Measurements from ENCODE around the gene SLC22A3. TPM values are rescaled to one million over a fixed set of nuclear protein-coding genes. Genes with fewer than 3 reads are reported as not detected.
"Not testable (repeated sequence)": the region's sequence is repeated elsewhere in the genome, so short reads cannot be mapped to it uniquely, and the experiment has no call there.

SLC22A3 gene
- total RNA-seq, 3 donors from 2014 or later: 1.4 to 7.3 (median 1.6) TPM

- Histone ChIP-seq H3K4me3 (no peak overlapping the region), H3K36me3 (ENCODE audit: low read depth) (no peaks in the 10 kb centered on the region), H3K9me3 (peaks cover 3% of the 10 kb centered on the region), H3K4me1 (ENCODE audit: low read depth) (no peaks in the 10 kb centered on the region)
- TF ChIP-seq, protein P1, sequence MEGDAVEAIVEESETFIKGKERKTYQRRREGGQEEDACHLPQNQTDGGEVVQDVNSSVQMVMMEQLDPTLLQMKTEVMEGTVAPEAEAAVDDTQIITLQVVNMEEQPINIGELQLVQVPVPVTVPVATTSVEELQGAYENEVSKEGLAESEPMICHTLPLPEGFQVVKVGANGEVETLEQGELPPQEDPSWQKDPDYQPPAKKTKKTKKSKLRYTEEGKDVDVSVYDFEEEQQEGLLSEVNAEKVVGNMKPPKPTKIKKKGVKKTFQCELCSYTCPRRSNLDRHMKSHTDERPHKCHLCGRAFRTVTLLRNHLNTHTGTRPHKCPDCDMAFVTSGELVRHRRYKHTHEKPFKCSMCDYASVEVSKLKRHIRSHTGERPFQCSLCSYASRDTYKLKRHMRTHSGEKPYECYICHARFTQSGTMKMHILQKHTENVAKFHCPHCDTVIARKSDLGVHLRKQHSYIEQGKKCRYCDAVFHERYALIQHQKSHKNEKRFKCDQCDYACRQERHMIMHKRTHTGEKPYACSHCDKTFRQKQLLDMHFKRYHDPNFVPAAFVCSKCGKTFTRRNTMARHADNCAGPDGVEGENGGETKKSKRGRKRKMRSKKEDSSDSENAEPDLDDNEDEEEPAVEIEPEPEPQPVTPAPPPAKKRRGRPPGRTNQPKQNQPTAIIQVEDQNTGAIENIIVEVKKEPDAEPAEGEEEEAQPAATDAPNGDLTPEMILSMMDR (IDR thresholded peaks at IDR 0.05): no peak
- intact Hi-C loops (cut with DNase I, micrococcal nuclease): no loop called here
- DNase-seq (no peak), ATAC-seq (no peak)
Measured at GRCh38 chr6:160382946-160383345, 34.8 kb downstream of the SLC22A3 start.

DNA sequence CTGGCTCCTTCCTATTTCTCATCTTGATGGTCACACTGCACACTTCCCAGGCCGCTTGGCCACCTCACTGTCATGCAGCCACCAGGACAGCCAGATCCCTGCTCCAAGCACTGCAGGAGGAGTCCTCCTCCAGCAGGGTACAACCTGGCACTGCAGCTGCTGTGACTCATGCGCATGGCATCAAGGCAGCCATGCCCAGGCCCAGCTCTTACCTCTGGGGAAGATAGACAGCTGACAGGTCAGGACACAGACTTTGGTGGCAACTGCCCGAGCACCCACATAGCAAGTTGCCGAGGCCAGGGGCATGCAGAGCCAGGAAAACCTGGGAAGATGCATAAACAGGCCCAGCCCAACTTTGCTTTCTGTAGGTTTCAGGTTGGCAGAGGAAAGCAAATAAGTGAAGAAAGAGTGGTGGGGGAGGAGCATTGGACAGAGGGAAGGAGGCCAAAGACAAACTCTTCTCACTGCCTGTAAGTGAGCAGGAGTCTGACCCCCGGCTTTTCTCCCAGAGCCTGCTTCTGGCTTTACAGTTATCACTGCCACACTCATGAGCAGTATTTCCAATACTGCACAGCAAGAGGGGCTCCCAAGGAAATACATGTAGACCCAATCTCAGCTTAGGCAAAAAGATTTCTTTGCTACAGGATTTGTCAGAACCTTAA, 38.8 kb downstream of the SLC22A3 start:
- Histone ChIP-seq H3K4me1 (ENCODE audit: low read depth) (peaks cover under 1% of the 10 kb centered on the region), H3K4me3 (no peak overlapping the region), H3K36me3 (ENCODE audit: low read depth) (no peaks in the 10 kb centered on the region), H3K9me3 (peaks cover 3% of the 10 kb centered on the region)
- DNase-seq (no peak), ATAC-seq (peak; percentile 84)
- intact Hi-C loops (cut with DNase I, micrococcal nuclease): no loop called here
- TF ChIP-seq, protein P1 (IDR thresholded peaks at IDR 0.05): no peak

GRCh38 chr6:160387916-160388643, 39.9 kb downstream of the SLC22A3 start:
- TF ChIP-seq, protein P1 (IDR thresholded peaks at IDR 0.05): no peak
- no peak overlapping the region for H3K4me3 ChIP-seq
- no peaks in the 10 kb centered on the region for H3K36me3 ChIP-seq (ENCODE audit: low read depth)
- ATAC-seq (no peak), DNase-seq (no peak)
- H3K4me1 ChIP-seq (ENCODE audit: low read depth): peaks cover 7% of the 10 kb centered on the region
- no peaks in the 10 kb centered on the region for H3K9me3 ChIP-seq
- intact Hi-C loops (cut with DNase I, micrococcal nuclease): no loop called here

- Histone ChIP-seq H3K4me1 (ENCODE audit: low read depth) (peaks cover 7% of the 10 kb centered on the region), H3K9me3 (no peaks in the 10 kb centered on the region), H3K4me3 (no peak overlapping the region), H3K36me3 (ENCODE audit: low read depth) (no peaks in the 10 kb centered on the region)
- DNase-seq: no peak
- TF ChIP-seq, protein P1 (IDR thresholded peaks at IDR 0.05): no peak
- intact Hi-C loops (cut with DNase I, micrococcal nuclease): no loop called here
- ATAC-seq: no peak
Measured at GRCh38 chr6:160388922-160389321, 40.7 kb downstream of the SLC22A3 start.

- Histone ChIP-seq H3K4me3 (no peak overlapping the region), H3K36me3 (ENCODE audit: low read depth) (no peaks in the 10 kb centered on the region), H3K9me3 (no peaks in the 10 kb centered on the region), H3K4me1 (ENCODE audit: low read depth) (peaks cover 7% of the 10 kb centered on the region)
- intact Hi-C loops (cut with DNase I, micrococcal nuclease): no loop called here
- peak in 1 of 3 donors; percentile 12 for DNase-seq
- TF ChIP-seq, protein P1 (IDR thresholded peaks at IDR 0.05): no peak
- ATAC-seq: peak; percentile 78
Measured at GRCh38 chr6:160391419-160392116, 43.4 kb downstream of the SLC22A3 start.

DNA sequence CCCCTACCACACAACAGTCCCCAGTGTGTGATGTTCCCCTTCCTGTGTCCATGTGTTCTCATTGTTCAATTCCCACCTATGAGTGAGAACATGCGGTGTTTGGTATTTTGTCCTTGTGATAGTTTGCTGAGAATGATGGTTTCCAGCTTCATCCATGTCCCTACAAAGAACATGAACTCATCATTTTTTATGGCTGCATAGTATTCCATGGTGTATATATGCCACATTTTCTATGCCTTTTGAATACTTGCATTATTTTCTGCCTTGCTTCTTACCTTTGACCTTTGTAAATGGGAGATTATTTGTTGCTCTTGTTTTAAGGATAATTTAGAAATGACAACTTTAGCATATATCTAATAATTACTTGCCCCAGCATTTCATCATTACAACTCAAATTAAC, 45.3 kb downstream of the SLC22A3 start:
- DNase-seq; H3K9me3 ChIP-seq; ATAC-seq; H3K36me3 ChIP-seq (ENCODE audit: low read depth); intact Hi-C loops (cut with DNase I, micrococcal nuclease); H3K4me3 ChIP-seq; H3K4me1 ChIP-seq (ENCODE audit: low read depth): not testable (repeated sequence)
